ENCODE data around the gene KCNK16. TPM values are rescaled to one million over a fixed set of nuclear protein-coding genes. Genes with fewer than 3 reads are reported as not detected.

KCNK16 gene
- polyA plus RNA-seq, 1 donor from 2014 or later, result not detected

DNA sequence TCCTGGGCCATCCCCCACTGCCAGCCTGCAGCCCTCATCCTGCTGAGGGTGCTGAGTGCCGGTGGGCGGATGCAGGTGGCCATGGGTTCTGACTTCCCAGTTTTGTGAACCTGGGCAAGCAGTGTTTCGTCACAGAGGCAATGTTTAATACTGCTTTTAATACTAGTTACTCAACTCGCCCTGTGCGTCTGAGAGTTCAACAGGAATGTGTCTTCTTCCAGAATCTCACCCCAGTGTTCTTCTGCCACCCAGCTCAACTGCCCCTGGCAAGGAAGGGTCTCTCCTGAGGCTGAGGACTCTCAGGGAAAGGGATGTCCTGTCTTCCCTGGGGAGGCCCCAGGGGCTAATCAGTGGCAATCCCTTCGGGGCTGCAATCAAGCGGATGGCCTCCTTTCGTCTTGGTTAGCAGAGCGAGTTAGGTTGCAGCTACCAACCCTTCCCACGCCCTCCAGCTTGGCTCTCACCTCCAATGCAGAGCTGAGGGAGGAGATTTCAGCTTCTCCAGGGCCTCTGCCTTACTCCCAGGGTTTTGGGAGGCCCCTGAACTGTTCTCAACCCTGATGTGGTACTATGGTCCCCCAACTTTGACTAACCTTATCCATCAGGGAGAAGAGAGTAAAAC lies 2.0 kb downstream of the KCNK16 start:
- H3F3A ChIP-seq (ENCODE audit: insufficient read depth, low read length, poor library complexity, severe bottlenecking), result no peaks in the 10 kb centered on the region
- peaks cover 4% of the 10 kb centered on the region for H3K27me3 ChIP-seq (ENCODE audit: insufficient read depth, low read depth, low read length)
- no peaks in the 10 kb centered on the region for H3K79me2 ChIP-seq (replicated peaks; ENCODE audit: insufficient read depth, low read length)
- no peaks in the 10 kb centered on the region for H3K36me3 ChIP-seq (ENCODE audit: insufficient read depth, low read length)
- TF ChIP-seq REST (IDR thresholded peaks at IDR 0.05; ENCODE audit: borderline replicate concordance) (no peak), EP300 (conservative IDR thresholded peaks at IDR 0.05; ENCODE audit: poor library complexity, severe bottlenecking) (no peak), TAF1 (IDR thresholded peaks at IDR 0.05; ENCODE audit: low read depth) (no peak), SMC3 (conservative IDR thresholded peaks at IDR 0.05; ENCODE audit: poor library complexity) (no peak), POLR2AphosphoS5 (IDR thresholded peaks at IDR 0.05) (no peak), MXI1 (conservative IDR thresholded peaks at IDR 0.05; ENCODE audit: poor library complexity, severe bottlenecking) (no peak), RAD21 (conservative IDR thresholded peaks at IDR 0.05) (no peak), EZH2 (IDR thresholded peaks at IDR 0.05; ENCODE audit: borderline replicate concordance, insufficient read depth, low read length, poor library complexity, severe bottlenecking) (no peak), CTCF (IDR thresholded peaks at IDR 0.05; ENCODE audit: poor library complexity, severe bottlenecking) (no peak)
- H3K9me3 ChIP-seq (ENCODE audit: low read length), result no peaks in the 10 kb centered on the region
- H3K4me3 ChIP-seq (ENCODE audit: low read length), result no peak overlapping the region
- no peak overlapping the region for H3K4me2 ChIP-seq (ENCODE audit: low read length)
- H4K20me1 ChIP-seq (ENCODE audit: insufficient read depth), result no peaks in the 10 kb centered on the region
- no peak overlapping the region for H3K27ac ChIP-seq (ENCODE audit: low read length)
- no peaks in the 10 kb centered on the region for H3K9me2 ChIP-seq (ENCODE audit: insufficient read depth, low read length)
- H3K9ac ChIP-seq (ENCODE audit: low read length), result no peak overlapping the region
- no peak overlapping the region for H2AFZ ChIP-seq (ENCODE audit: low read depth, low read length)

DNA sequence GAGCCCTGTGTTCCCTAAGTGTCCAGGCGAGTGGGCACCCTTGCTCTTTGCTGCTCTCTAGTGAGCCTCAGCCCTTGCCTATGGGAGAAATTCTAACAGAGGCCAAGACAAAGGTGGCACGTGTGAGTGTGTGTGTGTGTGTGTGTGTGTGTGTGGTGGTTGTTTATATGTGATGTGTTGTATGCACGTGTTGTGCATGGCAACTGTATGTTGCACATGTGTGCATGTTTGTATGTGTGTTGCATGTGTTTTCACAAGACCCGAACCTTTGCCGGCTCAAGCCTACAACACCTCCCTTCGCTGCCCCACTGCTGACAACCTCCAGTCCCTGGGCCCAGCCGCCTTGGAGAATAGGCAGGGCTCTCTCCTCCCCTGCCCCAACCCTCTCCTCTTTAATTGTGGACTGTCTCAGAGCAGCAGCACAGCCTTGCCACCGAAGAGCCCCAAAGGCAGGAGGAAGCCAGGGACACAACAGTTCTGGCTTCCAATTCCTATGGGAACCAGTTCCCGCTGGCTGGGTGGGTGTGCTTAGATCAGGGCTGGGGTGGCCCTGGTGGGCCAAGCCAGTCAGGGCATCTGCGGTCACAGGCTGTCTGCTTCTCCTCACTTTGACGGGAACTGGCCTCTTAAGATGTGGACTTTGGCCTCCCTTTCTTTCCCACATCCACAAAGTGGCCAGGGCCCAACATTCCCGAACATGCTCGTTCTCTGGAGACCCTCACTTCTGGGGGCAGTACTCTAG lies 2.7 kb downstream of the KCNK16 start:
- Histone ChIP-seq H3K27ac (ENCODE audit: low read length) (no peak overlapping the region), H3K4me3 (ENCODE audit: low read length) (no peak overlapping the region), H3K79me2 (replicated peaks; ENCODE audit: insufficient read depth, low read length) (no peaks in the 10 kb centered on the region), H3K9me2 (ENCODE audit: insufficient read depth, low read length) (no peaks in the 10 kb centered on the region), H3K9me3 (ENCODE audit: low read length) (no peaks in the 10 kb centered on the region), H3K36me3 (ENCODE audit: insufficient read depth, low read length) (no peaks in the 10 kb centered on the region), H3F3A (ENCODE audit: insufficient read depth, low read length, poor library complexity, severe bottlenecking) (no peaks in the 10 kb centered on the region), H2AFZ (ENCODE audit: low read depth, low read length) (no peak overlapping the region), H3K4me2 (ENCODE audit: low read length) (no peak overlapping the region), H4K20me1 (ENCODE audit: insufficient read depth) (no peaks in the 10 kb centered on the region), H3K27me3 (ENCODE audit: insufficient read depth, low read depth, low read length) (peaks cover 11% of the 10 kb centered on the region), H3K9ac (ENCODE audit: low read length) (no peak overlapping the region)
- no peak for TF ChIP-seq EZH2 (IDR thresholded peaks at IDR 0.05; ENCODE audit: borderline replicate concordance, insufficient read depth, low read length, poor library complexity, severe bottlenecking)
- TF ChIP-seq EP300 (conservative IDR thresholded peaks at IDR 0.05; ENCODE audit: poor library complexity, severe bottlenecking), result no peak
- no peak for TF ChIP-seq REST (IDR thresholded peaks at IDR 0.05; ENCODE audit: borderline replicate concordance)
- no peak for TF ChIP-seq TAF1 (IDR thresholded peaks at IDR 0.05; ENCODE audit: low read depth)
- no peak for TF ChIP-seq MXI1 (conservative IDR thresholded peaks at IDR 0.05; ENCODE audit: poor library complexity, severe bottlenecking)
